ENCODE data around the gene KRI1.

DNA sequence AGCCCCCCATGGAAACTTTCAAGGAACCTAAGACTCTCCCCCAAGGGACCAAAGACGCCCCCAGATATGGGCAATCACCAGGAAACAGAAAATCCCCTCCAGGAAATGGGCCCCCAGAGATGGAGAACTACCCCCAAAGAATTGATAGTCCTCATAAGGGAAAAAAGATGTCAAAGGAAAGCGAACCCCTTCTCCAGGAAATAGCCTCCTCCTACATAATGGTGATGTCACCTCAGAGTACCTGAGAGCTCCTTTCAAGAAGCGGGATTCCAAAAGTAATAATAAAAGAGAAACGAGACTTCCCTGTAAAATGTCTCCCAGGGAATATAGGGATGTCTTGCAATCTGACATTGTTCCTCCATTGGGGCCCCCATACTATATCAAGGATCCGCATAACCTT, 1.8 kb upstream of the KRI1 start:
- no peak for TF ChIP-seq ZNF274 (IDR thresholded peaks at IDR 0.05; ENCODE audit: low read depth, low read length)
- TF ChIP-seq SUZ12 (IDR thresholded peaks at IDR 0.05; ENCODE audit: extremely low read depth, insufficient read depth, insufficient read length) = no peak
- no peak for TF ChIP-seq YY1 (IDR thresholded peaks at IDR 0.05; ENCODE audit: insufficient read depth, insufficient read length)
